ENCODE data around the gene PLCG1.

The PLCG1 gene

GRCh38 chr20:41180599-41181333, 43.4 kb downstream of the PLCG1 start:
- no peak for DNase-seq (ENCODE audit: low read depth)

- DNase-seq (ENCODE audit: low read depth), result no peak
Observed at GRCh38 chr20:41181567-41181966, 44.2 kb downstream of the PLCG1 start.

GRCh38 chr20:41182296-41183212, 45.2 kb downstream of the PLCG1 start:
- DNase-seq (ENCODE audit: low read depth), result peak; percentile 50

- no peak for DNase-seq (ENCODE audit: low read depth)
Observed at GRCh38 chr20:41183391-41183790, 46.0 kb downstream of the PLCG1 start.

GRCh38 chr20:41183831-41184230, 46.5 kb downstream of the PLCG1 start:
- DNase-seq (ENCODE audit: low read depth), result no peak

GRCh38 chr20:41185013-41185757, 47.8 kb downstream of the PLCG1 start:
- DNase-seq (ENCODE audit: low read depth), result no peak

- no peak for DNase-seq (ENCODE audit: low read depth)
Observed at GRCh38 chr20:41187668-41188067, 50.3 kb downstream of the PLCG1 start.

GRCh38 chr20:41191562-41192500, 54.5 kb downstream of the PLCG1 start:
- DNase-seq (ENCODE audit: low read depth), result no peak

- no peak for DNase-seq (ENCODE audit: low read depth)
Observed at GRCh38 chr20:41192575-41192974, 55.2 kb downstream of the PLCG1 start.

GRCh38 chr20:41196653-41197225, 59.4 kb downstream of the PLCG1 start:
- DNase-seq (ENCODE audit: low read depth), result no peak

GRCh38 chr20:41198443-41198842, 61.1 kb downstream of the PLCG1 start:
- DNase-seq (ENCODE audit: low read depth), result no peak

GRCh38 chr20:41200446-41201202, 63.3 kb downstream of the PLCG1 start:
- DNase-seq (ENCODE audit: low read depth), result no peak

- DNase-seq (ENCODE audit: low read depth), result no peak
Observed at GRCh38 chr20:41201760-41202159, 64.4 kb downstream of the PLCG1 start.

GRCh38 chr20:41202426-41202825, 65.1 kb downstream of the PLCG1 start:
- no peak for DNase-seq (ENCODE audit: low read depth)

- no peak for DNase-seq (ENCODE audit: low read depth)
Observed at GRCh38 chr20:41203660-41204059, 66.3 kb downstream of the PLCG1 start.

GRCh38 chr20:41204304-41205265, 67.2 kb downstream of the PLCG1 start:
- DNase-seq (ENCODE audit: low read depth), result no peak

- DNase-seq (ENCODE audit: low read depth), result no peak
Observed at GRCh38 chr20:41205313-41205712, 68.0 kb downstream of the PLCG1 start.

- peak; percentile 48 for DNase-seq (ENCODE audit: low read depth)
Observed at GRCh38 chr20:41213150-41213820, 75.9 kb downstream of the PLCG1 start.
